ENCODE measurements around the gene TBX20.
"Not testable (repeated sequence)": the region's sequence is repeated elsewhere in the genome, so short reads cannot be mapped to it uniquely, and the experiment has no call there.

Gene TBX20

DNA sequence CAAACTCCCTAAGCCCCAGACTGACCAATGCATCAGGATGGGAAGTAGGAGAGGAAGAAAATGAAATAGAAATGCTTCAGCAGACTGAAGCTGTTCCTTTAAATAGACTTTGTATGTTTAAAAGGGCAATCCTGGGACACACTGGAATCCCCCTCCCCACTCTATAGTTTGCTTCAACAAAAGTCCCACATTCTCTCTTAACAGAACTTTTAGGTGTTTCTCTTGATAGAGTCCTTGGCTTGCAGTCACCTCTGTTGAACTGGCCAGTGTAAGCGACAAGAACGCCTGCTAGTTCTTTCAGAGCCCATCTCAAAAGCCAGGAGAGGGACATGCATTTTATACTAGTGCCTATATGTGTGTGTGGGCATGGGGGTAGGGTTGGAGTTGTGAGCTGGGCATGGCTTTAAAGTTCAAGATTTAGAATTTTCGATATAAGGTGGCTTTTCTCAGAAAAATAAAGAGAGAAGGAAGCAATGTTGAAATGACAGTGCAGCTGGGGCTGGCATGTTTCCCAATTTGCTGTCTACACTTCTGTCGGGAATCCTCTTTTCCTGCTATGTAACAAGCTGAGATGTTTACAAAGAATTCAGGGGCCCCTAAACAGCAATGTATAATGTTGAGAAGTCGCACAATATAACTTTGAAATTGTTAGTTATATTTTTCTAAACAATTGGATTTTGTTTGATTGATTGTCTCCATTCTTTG is 2.1 kb downstream of the TBX20 start:
- peaks cover 2% of the 10 kb centered on the region; the same call in 1 of the 2 replicates for H3K9me3 ChIP-seq
- peaks cover 13% of the 10 kb centered on the region for H3K4me1 ChIP-seq
- no peaks in the 10 kb centered on the region; the same call in 1 of the 2 replicates for H3K36me3 ChIP-seq (replicated peaks)
- peak overlapping the region; percentile 64 for H3K4me3 ChIP-seq
- in situ Hi-C loops (cut with MboI; ENCODE audit: low sequenced_read_pairs) = no loop called here
- H3K27me3 ChIP-seq (ENCODE audit: low read depth) = no peaks in the 10 kb centered on the region
- no peak for DNase-seq (ENCODE audit: low spot score in 2 of 2)

DNA sequence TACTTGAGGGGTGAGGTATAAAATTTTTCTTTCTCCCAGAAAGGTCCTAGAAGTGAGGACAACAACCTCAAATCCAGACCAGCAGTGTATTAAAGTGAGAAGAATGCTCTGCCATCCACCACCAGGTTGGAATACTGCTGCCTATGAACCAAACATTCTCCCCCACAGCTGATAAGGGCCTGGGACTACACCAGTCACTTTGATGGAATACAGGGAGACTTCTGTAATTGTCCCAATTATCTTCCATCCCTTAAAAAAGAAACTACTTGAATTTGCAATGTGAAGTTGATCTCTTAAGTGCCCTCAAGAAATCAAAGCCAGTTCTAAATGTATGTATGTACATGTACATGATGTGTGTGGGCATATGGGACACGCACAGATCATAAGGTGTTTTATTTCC is 3.0 kb downstream of the TBX20 start:
- peaks cover 2% of the 10 kb centered on the region; the same call in 1 of the 2 replicates for H3K9me3 ChIP-seq
- no peaks in the 10 kb centered on the region for H3K27me3 ChIP-seq (ENCODE audit: low read depth)
- in situ Hi-C loops (cut with MboI; ENCODE audit: low sequenced_read_pairs) = no loop called here
- H3K4me1 ChIP-seq = peaks cover 13% of the 10 kb centered on the region
- no peak overlapping the region for H3K4me3 ChIP-seq
- DNase-seq (ENCODE audit: low spot score in 2 of 2) = no peak
- H3K36me3 ChIP-seq (replicated peaks) = peaks cover 4% of the 10 kb centered on the region; the same call in 1 of the 2 replicates

GRCh38 chr7:35250452-35250851 is 3.4 kb downstream of the TBX20 start:
- H3K4me1 ChIP-seq = peaks cover 13% of the 10 kb centered on the region
- peaks cover 4% of the 10 kb centered on the region; the same call in 1 of the 2 replicates for H3K36me3 ChIP-seq (replicated peaks)
- H3K27me3 ChIP-seq (ENCODE audit: low read depth) = no peaks in the 10 kb centered on the region
- DNase-seq (ENCODE audit: low spot score in 2 of 2) = no peak
- in situ Hi-C loops (cut with MboI; ENCODE audit: low sequenced_read_pairs) = no loop called here
- no peak overlapping the region for H3K4me3 ChIP-seq
- H3K9me3 ChIP-seq = peaks cover 2% of the 10 kb centered on the region; the same call in 1 of the 2 replicates

GRCh38 chr7:35249537-35249907 is 4.4 kb downstream of the TBX20 start:
- no peak for DNase-seq (ENCODE audit: low spot score in 2 of 2)
- H3K36me3 ChIP-seq (replicated peaks) = peaks cover 4% of the 10 kb centered on the region; the same call in 1 of the 2 replicates
- H3K9me3 ChIP-seq = peaks cover 2% of the 10 kb centered on the region; the same call in 1 of the 2 replicates
- peaks cover 13% of the 10 kb centered on the region for H3K4me1 ChIP-seq
- in situ Hi-C loops (cut with MboI; ENCODE audit: low sequenced_read_pairs) = no loop called here
- no peak overlapping the region for H3K4me3 ChIP-seq
- no peaks in the 10 kb centered on the region for H3K27me3 ChIP-seq (ENCODE audit: low read depth)

- H3K9me3 ChIP-seq = peaks cover 2% of the 10 kb centered on the region; the same call in 1 of the 2 replicates
- H3K36me3 ChIP-seq (replicated peaks) = peaks cover 10% of the 10 kb centered on the region; the same call in 1 of the 2 replicates
- no peak overlapping the region for H3K4me3 ChIP-seq
- no peak for DNase-seq (ENCODE audit: low spot score in 2 of 2)
- H3K4me1 ChIP-seq = peaks cover 13% of the 10 kb centered on the region
- in situ Hi-C loops (cut with MboI; ENCODE audit: low sequenced_read_pairs) = no loop called here
- H3K27me3 ChIP-seq (ENCODE audit: low read depth) = no peaks in the 10 kb centered on the region
Measured at GRCh38 chr7:35248576-35249536, 5.0 kb downstream of the TBX20 start.

DNA sequence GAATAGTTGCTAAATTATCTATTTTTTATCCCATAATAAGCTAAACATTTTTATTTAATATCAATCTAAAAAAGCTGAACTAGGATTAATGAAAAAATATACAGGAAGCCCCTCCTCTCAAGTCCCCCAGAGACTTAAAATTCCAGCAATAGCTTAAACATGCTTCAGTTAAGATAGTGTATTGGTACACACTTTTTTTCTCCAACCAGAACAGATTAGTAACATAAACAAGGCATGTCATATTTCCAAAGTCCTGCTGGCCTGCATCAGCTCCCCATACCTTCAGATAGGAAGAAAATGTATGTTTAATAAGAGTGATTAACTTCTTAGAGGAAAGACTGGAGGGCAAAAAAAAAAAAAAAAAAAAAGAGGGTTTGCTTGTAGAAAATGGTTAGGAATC is 7.1 kb downstream of the TBX20 start:
- in situ Hi-C loops (cut with MboI; ENCODE audit: low sequenced_read_pairs) = no loop called here
- no peak for DNase-seq (ENCODE audit: low spot score in 2 of 2)
- Histone ChIP-seq H3K4me3 (no peak overlapping the region), H3K9me3 (no peaks in the 10 kb centered on the region), H3K4me1 (peaks cover 5% of the 10 kb centered on the region; the same call in 1 of the 2 replicates), H3K27me3 (ENCODE audit: low read depth) (no peaks in the 10 kb centered on the region), H3K36me3 (replicated peaks) (peaks cover 13% of the 10 kb centered on the region; the same call in 1 of the 2 replicates)

- no peak for DNase-seq (ENCODE audit: low spot score in 2 of 2)
- in situ Hi-C loops (cut with MboI; ENCODE audit: low sequenced_read_pairs) = no loop called here
- H3K4me3 ChIP-seq = no peak overlapping the region
Measured at GRCh38 chr7:35241884-35242283, 12.0 kb downstream of the TBX20 start.

GRCh38 chr7:35241436-35241835 is 12.5 kb downstream of the TBX20 start:
- no peaks in the 10 kb centered on the region for H3K9me3 ChIP-seq
- DNase-seq (ENCODE audit: low spot score in 2 of 2) = no peak
- peaks cover 31% of the 10 kb centered on the region for H3K36me3 ChIP-seq (replicated peaks)
- in situ Hi-C loops (cut with MboI; ENCODE audit: low sequenced_read_pairs) = no loop called here
- no peak overlapping the region for H3K4me3 ChIP-seq
- H3K27me3 ChIP-seq (ENCODE audit: low read depth) = no peaks in the 10 kb centered on the region
- H3K4me1 ChIP-seq = no peaks in the 10 kb centered on the region

More at GRCh38 chr7:35241884-35242283, 12.0 kb downstream of the TBX20 start:
- Histone ChIP-seq H3K9me3 (no peaks in the 10 kb centered on the region), H3K27me3 (ENCODE audit: low read depth) (no peaks in the 10 kb centered on the region), H3K36me3 (replicated peaks) (peaks cover 31% of the 10 kb centered on the region), H3K4me1 (no peaks in the 10 kb centered on the region)

- DNase-seq (ENCODE audit: low spot score in 2 of 2); H3K27me3 ChIP-seq (ENCODE audit: low read depth); H3K4me3 ChIP-seq; H3K9me3 ChIP-seq; H3K4me1 ChIP-seq; in situ Hi-C loops (cut with MboI; ENCODE audit: low sequenced_read_pairs): not testable (repeated sequence)
- H3K36me3 ChIP-seq (replicated peaks) = peaks cover 27% of the 10 kb centered on the region
Measured at GRCh38 chr7:35241008-35241407, 12.9 kb downstream of the TBX20 start.

DNA sequence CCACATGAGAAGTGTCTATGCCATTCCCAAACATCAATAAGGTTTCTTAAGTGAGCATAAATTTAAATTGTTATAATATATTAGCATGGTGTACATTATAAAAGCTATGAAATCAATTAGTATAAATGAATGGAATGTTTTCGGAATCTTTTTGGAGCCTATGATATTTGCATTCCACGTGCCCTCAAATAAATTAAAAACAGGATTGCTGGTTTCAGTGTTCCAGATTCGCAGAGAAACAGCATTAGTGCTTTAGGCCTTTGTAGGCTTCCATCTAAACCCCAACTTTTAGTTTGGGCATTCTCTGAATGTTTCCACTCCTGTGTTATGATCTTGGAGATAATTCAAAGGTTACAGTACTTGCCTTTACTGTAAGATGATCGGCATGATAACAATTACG is 15.4 kb downstream of the TBX20 start:
- H3K27me3 ChIP-seq (ENCODE audit: low read depth); H3K4me1 ChIP-seq; H3K9me3 ChIP-seq; in situ Hi-C loops (cut with MboI; ENCODE audit: low sequenced_read_pairs); H3K4me3 ChIP-seq; DNase-seq (ENCODE audit: low spot score in 2 of 2): not testable (repeated sequence)
- peaks cover 18% of the 10 kb centered on the region for H3K36me3 ChIP-seq (replicated peaks)

- in situ Hi-C loops (cut with MboI; ENCODE audit: low sequenced_read_pairs) = no loop called here
- H3K27me3 ChIP-seq (ENCODE audit: low read depth) = no peaks in the 10 kb centered on the region
- no peak for DNase-seq (ENCODE audit: low spot score in 2 of 2)
- H3K4me1 ChIP-seq = no peaks in the 10 kb centered on the region
- H3K36me3 ChIP-seq (replicated peaks) = peaks cover 6% of the 10 kb centered on the region; the same call in 1 of the 2 replicates
- no peaks in the 10 kb centered on the region for H3K9me3 ChIP-seq
- H3K4me3 ChIP-seq = no peak overlapping the region
Measured at GRCh38 chr7:35232994-35233393, 20.9 kb downstream of the TBX20 start.

GRCh38 chr7:35231221-35231620 is 22.7 kb downstream of the TBX20 start:
- DNase-seq (ENCODE audit: low spot score in 2 of 2); in situ Hi-C loops (cut with MboI; ENCODE audit: low sequenced_read_pairs); H3K9me3 ChIP-seq; H3K4me3 ChIP-seq; H3K27me3 ChIP-seq (ENCODE audit: low read depth); H3K36me3 ChIP-seq (replicated peaks); H3K4me1 ChIP-seq: not testable (repeated sequence)

DNA sequence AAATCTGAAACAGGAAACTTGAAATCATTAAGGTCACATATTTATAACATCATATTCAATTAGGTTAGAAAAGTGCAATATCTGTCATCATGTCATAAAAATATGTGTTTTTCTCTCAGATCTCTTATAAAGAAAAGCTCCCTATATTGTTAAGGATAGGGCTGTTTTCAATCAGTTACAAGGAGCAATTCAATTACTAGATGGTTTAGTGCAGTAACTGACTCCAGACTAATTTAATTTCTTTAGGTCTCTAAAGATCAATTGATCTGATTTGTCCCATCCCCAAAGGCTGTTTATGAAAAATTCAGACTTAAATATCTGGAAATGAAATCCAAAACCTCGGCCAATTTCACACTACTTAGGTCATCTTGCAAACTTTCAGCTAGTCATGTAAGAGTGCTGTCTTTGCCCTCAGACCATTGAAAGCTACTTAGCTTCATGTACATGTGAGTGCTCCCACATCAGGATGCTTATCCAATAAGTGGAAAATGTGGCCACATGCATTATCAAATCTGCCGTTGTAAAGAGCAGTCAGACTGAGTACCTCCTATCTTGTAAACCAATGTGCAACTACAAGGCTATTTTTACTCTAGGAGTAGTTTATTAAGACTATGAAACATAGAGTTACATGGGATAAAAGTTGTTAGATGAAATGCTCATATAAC is 24.7 kb downstream of the TBX20 start:
- in situ Hi-C loops (cut with MboI; ENCODE audit: low sequenced_read_pairs); H3K36me3 ChIP-seq (replicated peaks); H3K27me3 ChIP-seq (ENCODE audit: low read depth); H3K4me3 ChIP-seq; H3K9me3 ChIP-seq; H3K4me1 ChIP-seq; DNase-seq (ENCODE audit: low spot score in 2 of 2): not testable (repeated sequence)

All from HAP-1 (cell line).